GM18505 (cell line): ENCODE measurements around the gene NYAP1.
"Not testable (repeated sequence)": the region's sequence is repeated elsewhere in the genome, so short reads cannot be mapped to it uniquely, and the experiment has no call there.

Experiments
- ATAC-seq: cut with Tn5 transposase; IDR thresholded peaks from one replicate; pipeline ENCODE4 v1.9.1; 2021; ENCODE audit not compliant: unreplicated experiment
- POLR2A ChIP-seq: IDR thresholded peaks from 4 replicates; pipeline ENCODE4 v1.6.1; 2011; ENCODE audit warnings: borderline replicate concordance; ENCODE audit not compliant: insufficient read depth, insufficient read length; ENCODE audit errors: extremely low read depth

NYAP1 gene

DNA sequence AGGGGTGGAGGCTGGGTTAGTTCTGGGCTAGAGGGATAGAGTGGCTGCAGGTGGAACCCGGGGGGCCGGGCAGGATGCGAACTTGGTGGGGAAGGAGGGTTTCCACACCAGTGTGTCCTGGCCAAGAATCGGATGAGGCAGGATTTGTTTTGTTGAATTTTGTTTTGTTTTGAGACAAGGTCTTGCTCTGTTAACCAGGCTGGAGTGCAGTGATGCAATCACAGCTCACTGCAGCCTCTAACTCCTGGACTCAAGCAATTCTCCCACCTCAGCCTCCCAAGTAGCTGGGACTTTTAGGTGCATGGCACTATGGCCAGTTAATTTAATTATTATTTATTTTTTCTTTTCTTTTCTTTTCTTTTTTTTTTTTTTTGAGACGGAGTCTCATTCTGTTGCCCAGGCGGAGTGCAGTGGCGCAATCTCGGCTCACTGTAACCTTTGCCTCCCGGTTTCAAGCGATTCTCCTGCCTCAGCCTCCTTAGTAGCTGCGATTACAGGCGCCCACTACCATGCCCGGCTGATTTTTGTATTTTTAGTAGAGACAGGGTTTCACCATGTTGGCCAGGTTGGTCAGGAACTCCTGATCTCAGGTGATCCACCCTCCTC, 34.4 kb upstream of the NYAP1 start:
- ATAC-seq, result no peak
- TF ChIP-seq POLR2A, result no peak

DNA sequence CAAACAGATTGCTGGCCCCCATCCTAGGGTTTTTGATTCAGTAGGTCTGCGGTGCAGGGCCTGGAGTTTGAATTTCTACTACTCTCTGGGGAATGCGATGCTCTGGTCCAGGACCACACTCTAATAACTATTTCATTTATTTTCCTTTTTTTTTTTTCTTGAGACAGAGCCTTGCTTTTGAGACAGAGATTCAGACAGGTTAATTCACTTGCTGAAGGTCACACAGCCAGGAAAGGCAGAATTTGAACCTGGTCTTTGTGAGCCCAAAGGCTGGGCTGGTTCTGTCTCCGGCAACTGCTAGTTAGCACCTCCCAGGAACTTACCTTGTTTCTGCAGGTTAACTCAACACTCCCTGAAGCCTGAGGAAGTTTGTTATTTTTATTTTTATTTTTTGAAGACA, 31.2 kb upstream of the NYAP1 start:
- ATAC-seq, result no peak
- TF ChIP-seq POLR2A, result no peak

DNA sequence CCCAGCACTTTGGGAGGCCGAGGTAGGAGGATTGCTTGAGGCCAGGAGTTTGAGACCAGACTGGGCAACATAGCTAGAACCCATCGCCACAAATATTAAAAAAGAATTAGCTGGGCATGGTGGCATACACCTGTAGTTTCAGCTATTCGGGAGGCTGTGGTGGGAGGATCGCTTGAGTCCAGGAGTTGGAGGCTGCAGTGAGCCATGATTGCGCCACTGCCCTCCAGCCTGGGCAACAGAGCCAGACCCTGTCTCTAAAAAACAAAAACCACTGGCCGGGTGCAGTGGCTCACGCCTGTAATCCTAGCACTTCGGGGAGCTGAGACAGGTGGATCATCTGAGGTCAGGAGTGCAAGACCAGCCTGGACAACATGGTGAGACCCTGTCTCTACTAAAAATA, 29.9 kb upstream of the NYAP1 start:
- not testable (repeated sequence) for ATAC-seq

DNA sequence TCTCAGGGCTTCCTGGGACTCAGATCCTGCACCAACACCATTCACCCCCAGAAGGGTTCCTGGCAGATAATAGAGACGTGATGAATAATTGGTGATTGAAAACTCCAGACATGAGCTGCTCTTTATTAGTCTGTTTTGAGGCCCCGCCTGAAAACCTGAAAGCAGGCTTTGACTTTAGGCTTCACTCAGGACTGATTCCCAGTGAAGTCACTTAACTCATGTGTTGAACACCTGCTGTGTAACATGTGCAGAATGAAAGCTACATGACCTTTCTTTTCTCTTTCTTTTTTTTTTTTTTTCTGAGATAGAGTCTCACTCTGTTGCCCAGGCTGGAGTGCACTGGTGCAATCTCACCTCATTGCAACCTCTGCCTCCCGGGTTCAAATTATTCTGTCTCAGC, 28.5 kb upstream of the NYAP1 start:
- no peak for TF ChIP-seq POLR2A
- no peak for ATAC-seq

DNA sequence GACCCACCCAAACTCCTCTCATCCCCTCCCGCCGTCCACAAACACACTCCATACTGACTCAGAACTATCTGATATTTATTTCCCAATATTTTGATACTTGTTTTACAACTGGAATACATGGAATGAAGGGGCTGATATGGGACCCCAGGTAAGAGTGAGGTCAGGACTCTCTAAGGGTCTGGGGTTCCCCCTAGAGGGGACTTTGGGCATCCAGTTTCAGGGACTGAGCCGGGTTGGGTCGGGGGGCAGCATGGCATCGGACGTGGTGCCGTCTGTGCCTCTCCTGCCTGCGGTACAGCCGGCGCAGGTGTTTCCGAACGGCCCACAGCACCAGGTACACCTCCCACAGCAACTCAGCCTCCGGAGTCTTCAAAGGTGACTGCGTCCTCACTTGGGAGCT, 27.2 kb upstream of the NYAP1 start:
- ATAC-seq, result no peak
- no peak for TF ChIP-seq POLR2A

DNA sequence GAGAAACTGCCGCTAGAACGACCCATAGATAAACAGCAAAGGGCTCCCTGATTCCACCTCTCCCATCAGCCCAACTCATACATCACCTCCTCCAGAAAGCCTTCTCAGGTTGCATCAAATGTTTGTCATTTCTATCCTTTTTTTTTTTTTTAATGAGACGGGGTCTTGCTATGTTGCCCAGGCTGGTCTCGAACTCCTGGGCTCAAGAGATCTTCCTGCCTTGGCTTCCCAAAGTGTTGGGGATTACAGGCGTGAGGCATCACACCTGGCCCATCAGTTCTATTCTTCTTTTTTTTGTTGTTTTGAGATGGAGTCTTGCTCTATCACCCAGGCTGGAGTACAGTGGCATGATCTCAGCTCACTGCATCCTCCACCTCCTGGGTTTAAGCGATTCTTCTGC, 26.7 kb upstream of the NYAP1 start:
- TF ChIP-seq POLR2A, result no peak
- no peak for ATAC-seq

DNA sequence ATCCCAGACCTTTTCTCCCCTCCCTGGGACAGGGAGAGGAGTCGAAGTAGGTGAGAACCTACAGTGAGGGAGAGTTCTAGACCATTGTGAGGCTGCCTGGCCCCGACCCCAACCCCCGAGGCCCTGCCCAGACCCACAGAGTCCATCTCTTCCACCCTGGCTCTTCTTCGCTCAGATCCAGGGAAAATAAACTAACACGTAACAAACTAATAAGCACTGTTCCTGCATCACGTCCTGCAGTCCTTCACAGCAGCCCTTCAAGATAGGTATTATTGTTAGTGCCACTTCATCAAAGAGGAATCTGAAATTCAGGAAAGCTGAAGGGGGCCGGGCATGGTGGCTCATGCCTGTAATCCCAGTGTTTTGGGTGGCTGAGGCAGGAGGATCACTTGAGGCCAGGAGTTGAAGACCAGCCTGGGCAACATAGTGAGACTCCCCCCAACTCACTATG, 19.5 kb upstream of the NYAP1 start, which contains the start of gene SPACDR:
Gene SPACDR (minus strand): TSS at position 51 of the 451 bp plus-strand sequence. CDS start 235 bp downstream, outside the sequence.
- ATAC-seq, result no peak
- TF ChIP-seq POLR2A, result no peak

DNA sequence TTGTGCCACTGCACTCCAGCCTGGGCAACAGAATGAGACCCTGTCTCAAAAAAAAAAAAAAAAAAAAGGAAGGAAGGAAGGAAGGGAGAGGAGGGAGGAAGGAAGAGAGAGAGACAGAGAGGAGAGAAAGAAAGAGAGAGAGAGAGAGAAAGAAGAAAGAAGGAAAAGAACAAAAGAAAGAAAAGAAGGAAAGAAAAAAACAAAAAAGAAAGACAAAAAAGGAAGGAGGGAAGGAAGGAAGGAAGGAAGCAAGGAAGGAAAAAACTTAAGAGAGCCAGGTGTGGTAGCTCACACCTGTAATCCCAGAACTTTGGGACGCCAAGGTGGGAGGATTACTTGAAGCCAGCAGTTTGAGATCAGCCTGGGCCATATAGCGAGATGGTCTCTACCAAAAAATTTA, 18.9 kb upstream of the NYAP1 start:
- TF ChIP-seq POLR2A, result no peak

DNA sequence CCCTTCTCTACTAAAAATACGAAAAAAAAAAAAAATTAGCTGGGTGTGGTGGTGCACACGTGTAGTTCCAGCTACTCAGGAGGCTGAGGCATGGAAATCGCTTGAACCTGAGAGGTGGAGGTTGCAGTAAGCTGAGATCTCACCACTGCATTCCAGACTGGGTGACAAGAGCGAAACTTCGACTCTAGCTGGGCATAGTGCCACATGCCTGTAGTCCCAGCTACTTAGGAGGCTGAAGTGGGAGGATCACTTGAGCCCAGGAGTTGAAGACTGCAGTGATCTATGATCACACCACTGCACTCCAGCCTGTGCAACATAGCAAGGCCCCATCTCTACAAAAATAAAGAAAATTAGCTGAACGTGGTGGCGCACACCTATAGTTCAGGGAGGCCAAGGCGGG, 18.4 kb upstream of the NYAP1 start:
- ATAC-seq, result no peak
- TF ChIP-seq POLR2A, result no peak

More for the DNA sequence above, 18.9 kb upstream of the NYAP1 start:
- ATAC-seq, result no peak

DNA sequence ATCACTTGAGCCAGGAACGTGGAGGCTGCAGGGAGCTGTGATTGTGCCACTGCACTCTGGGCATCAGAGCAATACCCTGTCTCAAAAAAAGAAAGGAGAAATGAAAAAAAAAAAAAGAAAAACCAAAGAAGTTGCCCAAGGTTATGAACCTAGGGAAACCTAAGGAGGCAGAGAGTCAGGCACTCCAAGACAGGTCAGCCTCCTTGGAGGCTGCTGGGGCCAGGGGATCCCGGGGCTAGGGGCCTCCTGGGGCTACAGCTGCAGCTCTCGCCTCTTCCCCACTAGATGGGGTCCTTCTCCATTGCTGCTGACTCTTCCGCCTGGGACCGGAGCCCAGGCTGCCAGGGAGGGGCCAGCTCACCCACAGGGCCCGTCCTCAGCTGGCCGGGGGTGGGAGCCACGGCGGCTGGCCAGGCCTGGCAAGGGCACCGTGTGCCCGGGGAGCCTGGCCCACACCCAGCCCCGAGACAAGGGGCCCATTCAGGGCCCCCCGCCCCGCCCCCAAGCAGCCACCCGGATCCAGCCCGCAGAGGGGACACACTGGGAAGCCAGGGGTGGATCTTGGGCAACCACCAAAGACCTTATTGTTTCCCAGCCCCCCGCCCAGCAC, 17.9 kb upstream of the NYAP1 start:
- ATAC-seq, result no peak
- peak; percentile 14 for TF ChIP-seq POLR2A

DNA sequence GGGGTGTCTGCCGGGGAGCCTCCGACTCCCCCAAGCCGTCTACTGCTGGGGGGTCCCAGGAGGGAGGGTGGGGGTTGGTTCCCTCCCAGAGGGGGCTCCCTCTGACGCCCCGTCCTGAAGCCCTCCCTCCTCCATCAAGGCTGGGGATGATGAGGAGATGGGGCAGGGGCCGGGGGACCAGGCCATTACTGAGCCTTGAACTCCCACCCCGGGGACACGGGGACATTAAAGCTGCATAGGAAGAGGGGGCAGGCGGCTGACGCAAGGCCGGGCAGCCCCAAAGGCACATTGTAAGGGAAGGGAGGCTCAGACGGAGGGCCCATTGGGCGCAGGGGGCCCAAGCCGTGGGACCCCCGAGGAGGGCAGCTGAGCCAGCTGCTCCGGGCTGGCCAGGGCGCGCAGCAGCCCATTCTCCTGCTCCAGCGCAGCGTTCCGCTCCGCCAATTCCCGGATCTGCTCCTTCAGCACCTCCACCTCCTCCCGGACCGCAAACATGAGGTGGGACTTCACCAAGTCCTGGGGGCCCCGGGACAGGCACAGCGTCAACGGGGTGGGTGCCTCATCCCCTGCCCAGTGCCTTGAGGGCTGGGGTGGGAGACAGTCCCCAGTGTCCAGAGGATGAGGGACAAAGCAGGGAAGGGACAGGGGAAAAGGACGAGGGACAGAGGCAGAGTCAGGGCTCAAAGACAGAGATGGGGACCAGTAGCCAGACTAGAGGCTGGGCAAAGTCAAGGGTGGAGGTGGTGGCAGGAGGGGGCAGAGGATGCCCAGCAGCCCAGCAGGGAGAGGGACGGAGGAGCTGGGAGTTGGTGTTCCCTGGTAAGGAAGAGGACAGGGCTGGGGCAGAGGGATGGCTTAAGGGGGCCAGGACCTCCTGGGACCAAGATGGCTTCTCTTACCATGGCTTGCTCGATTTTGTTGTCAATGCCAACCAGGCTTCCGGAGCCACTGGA, 16.8 kb upstream of the NYAP1 start:
- TF ChIP-seq POLR2A, result peak; percentile 24
- ATAC-seq, result no peak

DNA sequence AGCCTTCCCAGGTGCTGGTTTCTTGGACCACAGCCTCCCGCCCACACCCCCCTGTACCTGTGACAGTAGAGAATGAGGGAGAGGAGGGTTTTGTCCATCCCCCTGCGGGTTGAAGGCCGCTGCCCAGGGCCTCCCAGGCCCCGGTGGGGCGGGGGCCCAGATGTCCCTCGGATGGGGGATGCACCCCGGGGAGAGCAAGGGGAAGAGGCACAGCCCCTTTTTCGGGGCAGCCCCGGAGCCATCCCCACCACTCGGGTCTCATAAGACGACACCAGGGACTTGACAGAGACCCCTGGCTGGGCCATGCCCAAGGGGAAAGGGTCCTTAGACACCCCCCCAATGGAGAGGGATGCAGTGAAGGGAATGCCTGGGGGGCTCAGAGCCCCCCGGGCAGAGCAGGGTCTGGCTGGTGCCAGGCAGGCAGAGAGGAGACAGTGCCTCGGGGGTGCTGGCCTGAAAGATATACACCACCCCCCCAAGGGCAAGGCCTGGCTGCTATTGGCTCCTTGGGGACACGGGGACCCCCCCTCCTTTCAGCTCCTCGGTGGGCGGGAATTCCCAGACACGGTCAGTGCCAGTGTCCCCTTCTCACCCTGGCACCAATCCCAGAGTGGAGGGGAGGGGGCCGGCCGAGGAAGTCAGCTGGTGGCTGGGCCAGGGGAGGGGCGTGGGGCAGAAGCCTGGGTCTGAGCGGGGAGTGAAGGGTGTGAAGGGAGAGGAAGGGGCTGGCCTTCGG, 15.9 kb upstream of the NYAP1 start:
- no peak for ATAC-seq
- no peak for TF ChIP-seq POLR2A

DNA sequence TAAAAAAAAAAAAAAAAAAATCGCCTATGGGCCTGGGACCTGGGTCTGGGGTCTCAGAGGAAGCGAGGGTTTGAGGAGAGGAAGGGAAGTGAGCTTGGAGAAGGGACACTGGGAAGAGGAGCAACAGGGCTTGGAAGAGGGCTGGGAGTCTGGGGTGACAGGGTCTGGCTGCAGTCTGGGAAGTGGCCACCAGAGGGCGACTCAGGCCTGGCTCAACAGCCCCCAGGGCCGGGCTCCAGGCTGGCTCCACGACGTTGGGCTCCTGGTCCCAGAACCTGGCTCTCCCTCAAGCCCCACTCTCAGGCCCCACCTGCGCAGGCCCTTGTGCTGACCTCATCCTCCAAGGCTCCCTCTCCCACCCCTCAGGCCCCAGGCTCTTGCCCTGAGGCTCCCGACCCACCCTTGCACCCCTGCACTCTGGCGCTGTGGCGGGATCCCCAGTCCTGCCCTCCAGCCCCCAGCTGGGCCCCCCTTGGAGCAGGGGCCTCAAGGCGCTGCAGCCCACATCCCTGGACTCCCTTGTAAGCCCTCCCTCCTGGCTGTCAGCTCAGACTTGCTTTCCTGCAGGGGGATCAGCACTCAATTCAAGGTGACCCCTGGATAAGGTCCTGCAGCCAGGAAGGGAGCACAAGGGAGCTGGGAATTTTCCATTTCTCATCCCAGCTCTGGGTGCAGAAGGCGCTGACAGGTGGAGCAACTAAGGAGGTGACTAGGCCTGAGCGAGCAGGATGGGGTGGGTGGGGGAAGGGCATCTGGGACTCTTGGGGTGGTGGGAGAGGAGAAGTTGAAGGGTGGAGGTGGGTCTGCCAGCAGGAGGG, 14.3 kb upstream of the NYAP1 start:
- TF ChIP-seq POLR2A, result peak; percentile 31
- no peak for ATAC-seq

DNA sequence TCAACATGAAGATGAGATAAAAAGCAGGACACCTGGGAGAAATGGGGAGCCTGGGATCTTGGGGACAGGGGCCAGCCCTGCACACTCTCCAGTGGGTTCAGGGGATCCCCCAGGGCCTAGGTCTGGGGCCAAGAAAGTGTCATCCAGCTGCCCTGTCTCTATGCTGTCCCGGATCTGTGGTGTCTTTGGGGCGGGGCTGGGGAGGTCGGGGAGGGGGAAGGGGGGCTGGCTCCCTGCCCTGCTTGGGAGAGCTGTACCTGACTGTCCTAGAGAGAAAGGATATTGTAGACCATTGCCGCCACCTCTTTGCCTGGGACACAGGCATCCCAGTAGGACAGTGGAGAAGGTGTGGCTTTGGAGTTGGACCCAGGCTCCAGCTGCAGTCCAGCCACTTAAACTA, 12.7 kb upstream of the NYAP1 start:
- no peak for TF ChIP-seq POLR2A
- no peak for ATAC-seq
